HCT116 (cell line): ENCODE results near the gene SMIM32. TPM values are rescaled to one million over a fixed set of nuclear protein-coding genes. Genes with fewer than 3 reads are reported as not detected.

ENCODE experiments used
- ATAC-seq: fragments of 200-7000 bp; cut with Tn5 transposase; 2 replicates; pipeline ENCODE4 v1.9.1; 2020; ENCODE audit warnings: mild to moderate bottlenecking, moderate library complexity
- BruUV-seq: library from RNA; stranded (reverse); fragments of 400-500 nt; replicated peaks from 2 replicates; lab custom pipeline; 2021; lab: Mats Ljungman, UMichigan
- CTCF ChIA-PET: fragments of 300-600 bp; sonication (Branson Sonifier 250); formaldehyde crosslinking; loops from one replicate; lab custom pipeline; 2021; ENCODE audit warnings: antibody characterized with exemption; lab: Charles Lee
- POLR2A ChIA-PET: fragments of 300-600, 350-600 bp; sonication (Branson Sonifier 250); formaldehyde crosslinking; loops from one replicate; lab custom pipeline; 2021; ENCODE audit warnings: antibody characterized with exemption; lab: Charles Lee
- RAD21 ChIA-PET, 2 experiments: fragments of 300-600 bp; sonication (Branson Sonifier 250); formaldehyde crosslinking; loops; one replicate each; lab custom pipeline; 2023; ENCODE audit warnings: low total read pairs in 2 of 2; ENCODE audit not compliant: uncharacterized antibody in 2 of 2, unreplicated experiment in 2 of 2, low non-redundant PET in 1 of 2; lab: Charles Lee
- DNase-seq: peaks from one replicate; pipeline ENCODE4 v3.0.0-alpha.2; 2010; ENCODE audit warnings: low read depth, low spot score
- H2AFZ ChIP-seq: fragments of 200-600 bp; shearing (Covaris generic), sonication (generic); 2 replicates; pipeline ENCODE4 v1.6.1; 2017; ENCODE audit warnings: low read depth, mixed run types, mixed read lengths, antibody characterized with exemption, low read length; ENCODE audit not compliant: poor library complexity, severe bottlenecking
- H3K27ac ChIP-seq: 2 replicates; pipeline ENCODE4 v1.5.1; 2012; ENCODE audit warnings: low read depth, low read length
- H3K27me3 ChIP-seq: fragments of 200-600 bp; sonication (generic); 2 replicates; pipeline ENCODE4 v1.6.1; 2016; ENCODE audit warnings: mixed run types, low read length, mixed read lengths; ENCODE audit not compliant: insufficient read depth
- H3K36me3 ChIP-seq, 2 experiments: fragments of 200-500 bp in 1 of 2; fragments of 200-600 bp in 1 of 2; sonication (Bioruptor generic) in 1 of 2; sonication (generic) in 1 of 2; 2 replicates each; pipeline versions ENCODE4 v1.5.1 to v1.6.1; 2014 to 2016; ENCODE audit warnings: low read length in 2 of 2, inconsistent platforms in 1 of 2, mixed read lengths in 1 of 2, mixed run types in 1 of 2; ENCODE audit not compliant: insufficient read depth in 2 of 2, control insufficient read depth in 1 of 2
- H3K4me1 ChIP-seq, 2 experiments: fragments of 200-600 bp in 1 of 2; sonication (generic) in 1 of 2; 2 replicates each; pipeline versions ENCODE4 v1.5.1 to v1.6.1; 2012 to 2017; ENCODE audit warnings: low read length in 2 of 2, inconsistent platforms in 1 of 2, mild to moderate bottlenecking in 1 of 2, mixed read lengths in 1 of 2, mixed run types in 1 of 2, moderate library complexity in 1 of 2; ENCODE audit not compliant: insufficient read depth in 2 of 2, control insufficient read depth in 1 of 2
- H3K4me2 ChIP-seq: fragments of 200-600 bp; sonication (generic); 2 replicates; pipeline ENCODE4 v1.6.1; 2017; ENCODE audit warnings: mixed run types, low read length, mixed read lengths
- H3K4me3 ChIP-seq, 2 experiments: fragments of 200-600 bp in 1 of 2; sonication (generic) in 1 of 2; replicated peaks in 1 of 2; 2 replicates each; pipeline ENCODE4 v1.5.1; 2011 to 2016; ENCODE audit warnings: low read length in 2 of 2, control low read depth in 1 of 2, low read depth in 1 of 2, mild to moderate bottlenecking in 1 of 2, mixed read lengths in 1 of 2, mixed run types in 1 of 2
- H3K79me2 ChIP-seq: fragments of 200-600 bp; sonication (generic); 2 replicates; pipeline ENCODE4 v1.6.1; 2017; ENCODE audit warnings: mild to moderate bottlenecking, mixed run types, low read length, moderate library complexity, mixed read lengths; ENCODE audit not compliant: insufficient read depth
- H3K9ac ChIP-seq: fragments of 200-600 bp; sonication (generic); 2 replicates; pipeline ENCODE4 v1.6.1; 2016; ENCODE audit warnings: low read length, mixed read lengths
- H3K9me2 ChIP-seq: fragments of 200-600 bp; sonication (generic), shearing (Covaris generic); 2 replicates; pipeline ENCODE4 v1.6.1; 2017; ENCODE audit warnings: mixed run types, mild to moderate bottlenecking, moderate library complexity; ENCODE audit not compliant: insufficient read depth
- H3K9me3 ChIP-seq, 2 experiments: fragments of 200-500 bp in 1 of 2; fragments of 200-600 bp in 1 of 2; sonication (Bioruptor generic) in 1 of 2; sonication (generic) in 1 of 2; 2 replicates each; pipeline ENCODE4 v1.6.1; 2014 to 2017; ENCODE audit warnings: low read length in 2 of 2, mixed read lengths in 2 of 2, inconsistent platforms in 1 of 2, low read depth in 1 of 2, mild to moderate bottlenecking in 1 of 2, mixed run types in 1 of 2, moderate library complexity in 1 of 2; ENCODE audit not compliant: control insufficient read depth in 1 of 2, insufficient read depth in 1 of 2
- H4K20me1 ChIP-seq: fragments of 200-600 bp; sonication (generic), shearing (Covaris generic); 2 replicates; pipeline ENCODE4 v1.6.1; 2017; ENCODE audit warnings: mixed run types, mild to moderate bottlenecking, moderate library complexity; ENCODE audit not compliant: insufficient read depth
- CBX3 ChIP-seq: IDR thresholded peaks from 2 replicates; pipeline ENCODE4 v1.6.1; 2012; ENCODE audit warnings: low read depth
- CEBPB ChIP-seq: IDR thresholded peaks from 2 replicates; pipeline ENCODE4 v1.6.1; 2012; ENCODE audit warnings: low read depth
- EGR1 ChIP-seq: IDR thresholded peaks from 2 replicates; pipeline ENCODE4 v1.6.1; 2012; ENCODE audit warnings: low read depth
- EZH2 ChIP-seq: fragments of 200-600 bp; sonication (generic); IDR thresholded peaks from 2 replicates; pipeline ENCODE4 v1.6.1; 2017; ENCODE audit warnings: antibody characterized with exemption, mixed run types
- EZH2phosphoT487 ChIP-seq: fragments of 200-600 bp; IDR thresholded peaks from 2 replicates; pipeline ENCODE4 v1.6.1; 2018; ENCODE audit warnings: antibody characterized with exemption, borderline replicate concordance
- FOSL1 ChIP-seq: IDR thresholded peaks from 2 replicates; pipeline ENCODE4 v1.6.1; 2012; ENCODE audit warnings: low read depth
- JUND ChIP-seq: IDR thresholded peaks from 2 replicates; pipeline ENCODE4 v1.6.1; 2012
- POLR2AphosphoS5 ChIP-seq: IDR thresholded peaks from 2 replicates; pipeline ENCODE4 v1.6.1; 2011; ENCODE audit warnings: mild to moderate bottlenecking, low read depth, low read length, moderate library complexity
- RAD21 ChIP-seq: IDR thresholded peaks from 2 replicates; pipeline ENCODE4 v1.6.1; 2012; ENCODE audit warnings: low read depth, mild to moderate bottlenecking
- SIN3A ChIP-seq: IDR thresholded peaks from 2 replicates; pipeline ENCODE4 v1.6.1; 2012; ENCODE audit warnings: low read depth
- SRF ChIP-seq: IDR thresholded peaks from 2 replicates; pipeline ENCODE4 v1.6.1; 2012; ENCODE audit warnings: low read depth
- TCF7L2 ChIP-seq: IDR thresholded peaks from 2 replicates; pipeline ENCODE4 v1.7.0; 2011; ENCODE audit warnings: borderline replicate concordance, inconsistent platforms; ENCODE audit not compliant: insufficient read depth, insufficient read length; ENCODE audit errors: extremely low read depth
- YY1 ChIP-seq: IDR thresholded peaks from 2 replicates; pipeline ENCODE4 v1.6.1; 2011; ENCODE audit warnings: low read length, low read depth, moderate library complexity, mild to moderate bottlenecking; ENCODE audit not compliant: insufficient replicate concordance; ENCODE audit errors: extremely low read depth
- ZFX ChIP-seq: fragments of 450-650 bp; IDR thresholded peaks from 2 replicates; pipeline ENCODE4 v1.6.1; 2017
- ZNF274 ChIP-seq: fragments of 200-500 bp; sonication (Bioruptor generic); IDR thresholded peaks from 2 replicates; pipeline ENCODE4 v1.6.1; 2014; ENCODE audit warnings: mild to moderate bottlenecking, low read depth, low read length, inconsistent platforms
- intact Hi-C: fragments of 100-400 bp; cut with micrococcal nuclease; formaldehyde crosslinking; loops from 2 replicates; pipeline ENCODE4 v1.10.0; 2022
- total RNA-seq: library from RNA; stranded (reverse); gene quantifications from one replicate; pipeline ENCODE4 v1.2.1, GENCODE V29; 2021; ENCODE audit not compliant: unreplicated experiment
- TF ChIP-seq, protein P1 (sequence below): IDR thresholded peaks from 2 replicates; pipeline ENCODE4 v1.6.1; 2012
- TF ChIP-seq, protein P2 (sequence below): IDR thresholded peaks from 2 replicates; pipeline ENCODE4 v1.6.1; 2011; ENCODE audit warnings: mild to moderate bottlenecking, low read length, moderate library complexity; ENCODE audit not compliant: insufficient replicate concordance; ENCODE audit errors: extremely low read depth
- TF ChIP-seq, protein P3 (sequence below): IDR thresholded peaks from 2 replicates; pipeline ENCODE4 v1.6.1; 2012; ENCODE audit warnings: low read depth
- TF ChIP-seq, protein P4 (sequence below), 3 experiments: fragments of 200-600 bp in 1 of 3; sonication (generic) in 1 of 3; IDR thresholded peaks in 2 of 3; conservative IDR thresholded peaks in 1 of 3; 2 replicates each; pipeline ENCODE4 v1.5.1; 2012 to 2017; ENCODE audit warnings: low read depth in 2 of 3, low read length in 2 of 3, antibody characterized with exemption in 1 of 3, borderline replicate concordance in 1 of 3, control low read depth in 1 of 3, mild to moderate bottlenecking in 1 of 3, mixed read lengths in 1 of 3, mixed run types in 1 of 3, moderate library complexity in 1 of 3; ENCODE audit not compliant: insufficient read depth in 1 of 3

Gene SMIM32
- total RNA-seq, 1 experiment from 2014 or later, result not detected

DNA sequence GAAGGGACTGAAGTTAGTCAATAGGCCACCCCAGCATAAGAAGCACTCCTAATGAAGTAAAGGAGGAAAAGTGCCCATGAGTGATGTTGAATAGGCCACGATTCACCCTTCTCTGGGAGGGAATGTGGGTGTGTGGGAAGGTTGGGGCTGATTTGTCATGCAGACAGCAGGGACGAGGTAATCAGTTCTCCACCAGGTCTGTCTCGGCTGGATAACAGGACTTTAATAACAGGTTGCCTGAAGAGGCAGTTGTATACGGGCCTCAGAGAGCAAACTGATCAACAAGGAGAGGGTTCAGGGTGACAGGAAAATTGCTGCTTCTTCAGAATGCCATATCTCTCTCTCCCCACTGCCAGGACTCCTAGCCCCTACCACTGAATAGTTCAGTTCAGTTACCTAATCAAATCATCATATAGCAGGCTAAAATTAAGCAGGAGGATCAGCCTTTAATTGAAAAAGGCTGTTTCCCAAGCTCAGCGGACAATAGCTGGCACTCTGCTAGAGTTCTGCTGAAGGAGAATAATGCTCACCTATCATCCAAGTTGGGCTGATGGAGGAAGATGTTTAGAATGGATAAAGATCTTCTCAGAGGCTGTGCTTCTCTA lies 43.6 kb upstream of the SMIM32 start:
- Histone ChIP-seq H3K36me3 (no peaks in the 10 kb centered on the region), H3K4me3 (no peak overlapping the region), H3K9me2 (no peaks in the 10 kb centered on the region), H4K20me1 (no peaks in the 10 kb centered on the region), H3K9ac (no peak overlapping the region), H3K4me2 (no peak overlapping the region), H2AFZ (no peak overlapping the region), H3K27me3 (peaks cover 9% of the 10 kb centered on the region; the same call in 1 of the 2 replicates), H3K4me1 (no peaks in the 10 kb centered on the region), H3K79me2 (no peaks in the 10 kb centered on the region), H3K27ac (no peak overlapping the region), H3K9me3 (no peaks in the 10 kb centered on the region)
- ChIA-PET POLR2A (no interaction called here), RAD21 (no interaction called here), CTCF (no interaction called here)
- no TSS peak for BruUV-seq
- ATAC-seq (no peak), DNase-seq (no peak)
- intact Hi-C loops, result no loop called here
- TF ChIP-seq EGR1 (no peak), SRF (no peak), JUND (no peak), RAD21 (no peak), EZH2phosphoT487 (no peak), FOSL1 (no peak), ZFX (no peak), CEBPB (no peak), CBX3 (no peak), ZNF274 (no peak), YY1 (no peak), TCF7L2 (no peak), POLR2AphosphoS5 (no peak), EZH2 (no peak), SIN3A (no peak)
- TF ChIP-seq, protein P1, sequence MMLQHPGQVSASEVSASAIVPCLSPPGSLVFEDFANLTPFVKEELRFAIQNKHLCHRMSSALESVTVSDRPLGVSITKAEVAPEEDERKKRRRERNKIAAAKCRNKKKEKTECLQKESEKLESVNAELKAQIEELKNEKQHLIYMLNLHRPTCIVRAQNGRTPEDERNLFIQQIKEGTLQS, result no peak
- TF ChIP-seq, protein P2, sequence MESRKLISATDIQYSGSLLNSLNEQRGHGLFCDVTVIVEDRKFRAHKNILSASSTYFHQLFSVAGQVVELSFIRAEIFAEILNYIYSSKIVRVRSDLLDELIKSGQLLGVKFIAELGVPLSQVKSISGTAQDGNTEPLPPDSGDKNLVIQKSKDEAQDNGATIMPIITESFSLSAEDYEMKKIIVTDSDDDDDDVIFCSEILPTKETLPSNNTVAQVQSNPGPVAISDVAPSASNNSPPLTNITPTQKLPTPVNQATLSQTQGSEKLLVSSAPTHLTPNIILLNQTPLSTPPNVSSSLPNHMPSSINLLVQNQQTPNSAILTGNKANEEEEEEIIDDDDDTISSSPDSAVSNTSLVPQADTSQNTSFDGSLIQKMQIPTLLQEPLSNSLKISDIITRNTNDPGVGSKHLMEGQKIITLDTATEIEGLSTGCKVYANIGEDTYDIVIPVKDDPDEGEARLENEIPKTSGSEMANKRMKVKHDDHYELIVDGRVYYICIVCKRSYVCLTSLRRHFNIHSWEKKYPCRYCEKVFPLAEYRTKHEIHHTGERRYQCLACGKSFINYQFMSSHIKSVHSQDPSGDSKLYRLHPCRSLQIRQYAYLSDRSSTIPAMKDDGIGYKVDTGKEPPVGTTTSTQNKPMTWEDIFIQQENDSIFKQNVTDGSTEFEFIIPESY, result no peak
- TF ChIP-seq, protein P3, sequence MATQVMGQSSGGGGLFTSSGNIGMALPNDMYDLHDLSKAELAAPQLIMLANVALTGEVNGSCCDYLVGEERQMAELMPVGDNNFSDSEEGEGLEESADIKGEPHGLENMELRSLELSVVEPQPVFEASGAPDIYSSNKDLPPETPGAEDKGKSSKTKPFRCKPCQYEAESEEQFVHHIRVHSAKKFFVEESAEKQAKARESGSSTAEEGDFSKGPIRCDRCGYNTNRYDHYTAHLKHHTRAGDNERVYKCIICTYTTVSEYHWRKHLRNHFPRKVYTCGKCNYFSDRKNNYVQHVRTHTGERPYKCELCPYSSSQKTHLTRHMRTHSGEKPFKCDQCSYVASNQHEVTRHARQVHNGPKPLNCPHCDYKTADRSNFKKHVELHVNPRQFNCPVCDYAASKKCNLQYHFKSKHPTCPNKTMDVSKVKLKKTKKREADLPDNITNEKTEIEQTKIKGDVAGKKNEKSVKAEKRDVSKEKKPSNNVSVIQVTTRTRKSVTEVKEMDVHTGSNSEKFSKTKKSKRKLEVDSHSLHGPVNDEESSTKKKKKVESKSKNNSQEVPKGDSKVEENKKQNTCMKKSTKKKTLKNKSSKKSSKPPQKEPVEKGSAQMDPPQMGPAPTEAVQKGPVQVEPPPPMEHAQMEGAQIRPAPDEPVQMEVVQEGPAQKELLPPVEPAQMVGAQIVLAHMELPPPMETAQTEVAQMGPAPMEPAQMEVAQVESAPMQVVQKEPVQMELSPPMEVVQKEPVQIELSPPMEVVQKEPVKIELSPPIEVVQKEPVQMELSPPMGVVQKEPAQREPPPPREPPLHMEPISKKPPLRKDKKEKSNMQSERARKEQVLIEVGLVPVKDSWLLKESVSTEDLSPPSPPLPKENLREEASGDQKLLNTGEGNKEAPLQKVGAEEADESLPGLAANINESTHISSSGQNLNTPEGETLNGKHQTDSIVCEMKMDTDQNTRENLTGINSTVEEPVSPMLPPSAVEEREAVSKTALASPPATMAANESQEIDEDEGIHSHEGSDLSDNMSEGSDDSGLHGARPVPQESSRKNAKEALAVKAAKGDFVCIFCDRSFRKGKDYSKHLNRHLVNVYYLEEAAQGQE, result no peak
- TF ChIP-seq, protein P4, sequence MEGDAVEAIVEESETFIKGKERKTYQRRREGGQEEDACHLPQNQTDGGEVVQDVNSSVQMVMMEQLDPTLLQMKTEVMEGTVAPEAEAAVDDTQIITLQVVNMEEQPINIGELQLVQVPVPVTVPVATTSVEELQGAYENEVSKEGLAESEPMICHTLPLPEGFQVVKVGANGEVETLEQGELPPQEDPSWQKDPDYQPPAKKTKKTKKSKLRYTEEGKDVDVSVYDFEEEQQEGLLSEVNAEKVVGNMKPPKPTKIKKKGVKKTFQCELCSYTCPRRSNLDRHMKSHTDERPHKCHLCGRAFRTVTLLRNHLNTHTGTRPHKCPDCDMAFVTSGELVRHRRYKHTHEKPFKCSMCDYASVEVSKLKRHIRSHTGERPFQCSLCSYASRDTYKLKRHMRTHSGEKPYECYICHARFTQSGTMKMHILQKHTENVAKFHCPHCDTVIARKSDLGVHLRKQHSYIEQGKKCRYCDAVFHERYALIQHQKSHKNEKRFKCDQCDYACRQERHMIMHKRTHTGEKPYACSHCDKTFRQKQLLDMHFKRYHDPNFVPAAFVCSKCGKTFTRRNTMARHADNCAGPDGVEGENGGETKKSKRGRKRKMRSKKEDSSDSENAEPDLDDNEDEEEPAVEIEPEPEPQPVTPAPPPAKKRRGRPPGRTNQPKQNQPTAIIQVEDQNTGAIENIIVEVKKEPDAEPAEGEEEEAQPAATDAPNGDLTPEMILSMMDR (IDR thresholded peaks at IDR 0.05 in 2 of 3, conservative IDR thresholded peaks at IDR 0.05 in 1 of 3; ENCODE audit: borderline replicate concordance in 1 of 3, insufficient read depth in 1 of 3, low read depth in 2 of 3, low read length in 2 of 3), result no peak
